Activated T-helper 1 cell treated with anti-CD3 and anti-CD28 coated beads, Interleukin-2, amount 50 U/mL, for 16 hours (primary cell): ENCODE measurements around the gene EXO5.
"Not testable (repeated sequence)": the region's sequence is repeated elsewhere in the genome, so short reads cannot be mapped to it uniquely, and the experiment has no call there.

Experiments used
- DNase-seq, 2 donors: peaks; one replicate each; pipeline ENCODE4 v3.0.0-alpha.2; 2020; ENCODE audit warnings: low read depth in 1 of 2, low spot score in 1 of 2

EXO5 gene

GRCh38 chr1:40546957-40547356 is 38.4 kb downstream of the EXO5 start:
- DNase-seq = no peak

- no peak for DNase-seq
Measured at GRCh38 chr1:40553017-40553416, 44.5 kb downstream of the EXO5 start.

DNA sequence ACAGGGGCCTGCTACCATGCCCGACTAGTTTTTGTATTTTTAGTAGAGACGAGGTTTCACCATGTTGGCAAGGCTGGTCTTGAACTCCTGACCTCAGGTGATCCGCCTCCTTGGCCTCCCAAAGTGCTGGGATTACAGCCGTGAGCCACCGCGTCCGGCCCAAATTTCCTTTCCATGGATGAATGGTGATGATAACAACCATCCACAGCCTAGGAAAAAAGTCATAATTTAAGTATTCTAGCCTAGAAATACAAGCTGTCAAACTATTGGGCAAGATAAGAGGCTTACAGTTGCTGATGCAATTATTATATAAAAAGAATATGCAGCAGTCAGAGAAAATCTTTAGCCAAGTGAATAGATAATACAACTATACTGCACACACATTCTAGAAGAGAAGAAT is 46.2 kb downstream of the EXO5 start:
- not testable (repeated sequence) for DNase-seq

GRCh38 chr1:40556121-40556520 is 47.6 kb downstream of the EXO5 start:
- no peak for DNase-seq

DNA sequence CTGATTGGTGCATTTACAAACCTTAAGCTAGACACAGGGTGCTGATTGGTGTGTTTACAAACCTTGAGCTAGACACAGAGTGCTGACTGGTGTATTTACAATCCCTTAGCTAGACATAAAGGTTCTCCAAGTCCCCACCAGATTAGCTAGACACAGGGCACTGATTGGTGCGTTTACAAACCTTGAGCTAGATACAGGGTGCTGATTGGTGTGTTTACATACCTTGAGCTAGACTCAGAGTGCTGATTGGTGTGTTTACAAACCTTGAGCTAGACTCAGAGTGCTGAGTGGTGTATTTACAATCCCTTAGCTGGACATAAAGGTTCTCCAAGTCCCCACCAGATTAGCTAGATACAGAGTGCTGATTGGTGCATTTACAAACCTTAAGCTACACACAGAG is 49.7 kb downstream of the EXO5 start:
- DNase-seq = not testable (repeated sequence)

GRCh38 chr1:40562185-40562584 is 53.6 kb downstream of the EXO5 start:
- no peak for DNase-seq

DNA sequence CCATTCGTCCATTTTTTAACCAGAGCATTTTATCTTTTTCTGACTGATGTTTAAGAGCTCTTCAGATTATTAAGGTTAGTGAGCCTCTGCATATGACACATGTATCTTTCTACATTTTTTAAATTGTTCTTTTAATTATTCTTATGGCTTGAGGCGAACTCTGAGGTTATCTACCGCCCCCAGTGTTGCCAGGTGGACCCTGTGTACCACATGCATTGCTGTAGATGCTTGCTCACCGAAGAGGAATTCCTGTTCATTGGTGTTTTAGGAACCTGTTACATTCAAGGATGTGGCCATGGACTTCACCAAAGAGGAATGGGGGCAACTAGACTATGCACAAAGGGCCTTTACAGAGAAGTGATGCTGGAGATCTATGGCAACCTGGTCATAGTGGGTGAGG is 54.7 kb downstream of the EXO5 start:
- DNase-seq = no peak

DNA sequence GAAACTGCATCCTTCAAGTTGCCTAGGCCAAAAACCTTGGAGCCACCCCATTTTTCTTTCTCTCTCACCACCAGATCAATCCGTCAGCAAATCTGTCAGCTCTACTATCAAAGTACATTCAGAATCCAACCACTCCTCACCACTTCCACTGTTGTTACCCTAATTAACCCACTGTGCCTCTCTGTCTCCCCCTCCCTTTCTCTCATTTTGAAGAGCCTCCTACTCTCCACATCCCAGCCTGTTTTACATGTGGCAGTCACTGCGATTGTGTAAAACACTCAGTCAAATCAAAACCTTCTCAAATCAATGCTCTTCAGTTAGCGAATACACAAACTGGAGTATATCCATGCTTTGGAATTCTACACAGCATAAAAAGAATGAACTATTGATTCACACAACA is 55.9 kb downstream of the EXO5 start:
- no peak for DNase-seq

DNA sequence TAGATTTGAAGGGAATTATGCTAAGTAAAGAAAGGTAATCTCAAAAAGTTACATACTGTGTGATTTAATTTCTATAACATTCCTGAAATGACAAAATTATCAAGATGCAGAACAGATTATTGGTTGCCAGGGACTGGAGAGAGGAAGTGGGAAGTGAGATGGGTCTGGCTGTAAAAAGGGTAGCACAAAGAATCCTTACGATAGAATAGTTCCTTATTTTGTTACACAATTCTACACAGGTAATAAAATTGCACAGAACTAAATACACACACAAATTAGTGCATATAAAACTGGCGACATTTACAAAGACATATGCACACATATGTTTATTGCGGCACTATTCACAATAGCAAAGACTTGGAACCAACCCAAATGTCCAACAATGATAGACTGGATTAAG is 56.3 kb downstream of the EXO5 start:
- no peak for DNase-seq
